Tibial nerve (tissue), 3 donors: ENCODE results near the gene PNKD.

Source experiments
- EP300 ChIP-seq, 2 donors: sonication (generic); formaldehyde crosslinking; IDR thresholded peaks; one replicate each; pipeline ENCODE4 v1.6.1; 2017; ENCODE audit warnings: antibody characterized with exemption in 2 of 2, mild to moderate bottlenecking in 1 of 2
- POLR2A ChIP-seq, 2 donors: fragments of 450-650 bp; IDR thresholded peaks; one replicate each; pipeline ENCODE4 v1.6.1; 2017; ENCODE audit warnings: antibody characterized with exemption in 2 of 2, mild to moderate bottlenecking in 2 of 2, moderate library complexity in 2 of 2

DNA sequence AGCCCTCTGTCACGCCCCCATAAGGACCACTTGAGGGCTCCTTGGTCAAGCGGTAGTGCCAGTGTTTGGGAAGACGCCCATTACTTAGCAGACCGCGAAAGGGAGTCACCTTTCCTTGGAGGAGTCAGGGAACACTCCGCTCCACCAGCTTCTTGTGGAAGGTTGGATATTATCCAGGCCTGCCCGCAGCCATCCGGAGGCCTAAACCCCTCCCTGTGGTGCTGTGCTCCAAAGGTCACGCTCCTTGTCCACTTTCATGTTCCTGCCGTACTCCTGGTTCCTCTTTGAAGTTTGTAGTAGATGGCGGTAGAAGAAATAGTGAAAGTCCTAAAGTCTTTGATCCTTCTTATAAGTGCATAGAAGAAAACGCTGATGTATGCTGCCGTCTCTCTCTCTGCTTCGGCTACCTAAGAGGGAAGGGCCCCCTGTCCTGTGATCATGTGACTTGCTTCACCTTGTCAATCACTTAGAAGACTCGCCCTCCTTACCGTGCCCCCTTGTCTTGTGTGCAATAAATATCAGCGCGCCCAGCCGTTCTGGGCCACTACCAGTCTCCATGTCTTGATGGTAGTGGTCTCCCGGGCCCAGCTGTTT lies 84.6 kb downstream of the PNKD start:
- TF ChIP-seq POLR2A (IDR thresholded peaks at IDR 0.05) (no peak), EP300 (IDR thresholded peaks at IDR 0.05) (no peak)
